ENCODE data around the gene KLHL30.
A peak's percentile ranks its signal among the peaks of the same experiment; 100 is the strongest.

Gene KLHL30

GRCh38 chr2:238106698-238107524 lies 31.6 kb upstream of the KLHL30 start:
- no peak for DNase-seq (ENCODE audit: low read depth)
- H3K4me3 ChIP-seq (ENCODE audit: low read depth, low read length): no peak overlapping the region
- TF ChIP-seq CTCF (IDR thresholded peaks at IDR 0.05; ENCODE audit: low read depth, low read length, missing control alignments): peak; percentile 7
- in situ Hi-C loops (cut with HindIII; ENCODE audit: low sequenced_read_pairs): no loop called here

GRCh38 chr2:238107525-238108422 lies 30.7 kb upstream of the KLHL30 start:
- no peak overlapping the region for H3K4me3 ChIP-seq (ENCODE audit: low read depth, low read length)
- DNase-seq (ENCODE audit: low read depth): no peak
- no peak for TF ChIP-seq CTCF (IDR thresholded peaks at IDR 0.05; ENCODE audit: low read depth, low read length, missing control alignments)
- in situ Hi-C loops (cut with HindIII; ENCODE audit: low sequenced_read_pairs): no loop called here

- H3K4me3 ChIP-seq (ENCODE audit: low read depth, low read length): no peak overlapping the region
- no peak for DNase-seq (ENCODE audit: low read depth)
- TF ChIP-seq CTCF (IDR thresholded peaks at IDR 0.05; ENCODE audit: low read depth, low read length, missing control alignments): no peak
- in situ Hi-C loops (cut with HindIII; ENCODE audit: low sequenced_read_pairs): no loop called here
These were observed 29.9 kb upstream of the KLHL30 start for GRCh38 chr2:238108423-238109183.

GRCh38 chr2:238113611-238114010 lies 24.9 kb upstream of the KLHL30 start:
- TF ChIP-seq CTCF (IDR thresholded peaks at IDR 0.05; ENCODE audit: low read depth, low read length, missing control alignments): no peak
- DNase-seq (ENCODE audit: low read depth): no peak
- in situ Hi-C loops (cut with HindIII; ENCODE audit: low sequenced_read_pairs): no loop called here
- H3K4me3 ChIP-seq (ENCODE audit: low read depth, low read length): no peak overlapping the region

GRCh38 chr2:238114331-238114841 lies 24.1 kb upstream of the KLHL30 start:
- no peak overlapping the region for H3K4me3 ChIP-seq (ENCODE audit: low read depth, low read length)
- no peak for DNase-seq (ENCODE audit: low read depth)
- in situ Hi-C loops (cut with HindIII; ENCODE audit: low sequenced_read_pairs): no loop called here
- TF ChIP-seq CTCF (IDR thresholded peaks at IDR 0.05; ENCODE audit: low read depth, low read length, missing control alignments): no peak

All from astrocyte of the cerebellum (primary cell).